GM21723 (cell line): ENCODE measurements around the gene OBP2A.

Experiments
- ATAC-seq: cut with Tn5 transposase; IDR thresholded peaks from one replicate; pipeline ENCODE4 v1.9.1; 2021; ENCODE audit warnings: mild to moderate bottlenecking, moderate library complexity; ENCODE audit not compliant: unreplicated experiment

Gene OBP2A

GRCh38 chr9:135551031-135551430 lies 5.1 kb downstream of the OBP2A start:
- ATAC-seq = no peak

- no peak for ATAC-seq
Observed at GRCh38 chr9:135551456-135551855, 5.5 kb downstream of the OBP2A start.

GRCh38 chr9:135552021-135552697 lies 6.2 kb downstream of the OBP2A start:
- no peak for ATAC-seq

GRCh38 chr9:135552698-135553171 lies 6.8 kb downstream of the OBP2A start:
- ATAC-seq = no peak

- ATAC-seq = no peak
Observed at GRCh38 chr9:135554718-135555117, 8.8 kb downstream of the OBP2A start.

- no peak for ATAC-seq
Observed at GRCh38 chr9:135555203-135555602, 9.3 kb downstream of the OBP2A start.

- no peak for ATAC-seq
Observed at GRCh38 chr9:135555910-135556309, 10.0 kb downstream of the OBP2A start.

- ATAC-seq = no peak
Observed at GRCh38 chr9:135559606-135560005, 13.7 kb downstream of the OBP2A start.

- ATAC-seq = no peak
Observed at GRCh38 chr9:135561391-135562234, 15.7 kb downstream of the OBP2A start, which contains the start of gene PAEP. TSS of gene PAEP (plus strand) at chr9:135561756.

- no peak for ATAC-seq
Observed at GRCh38 chr9:135562235-135562745, 16.4 kb downstream of the OBP2A start.

- ATAC-seq = no peak
Observed at GRCh38 chr9:135563039-135563476, 17.1 kb downstream of the OBP2A start.

- no peak for ATAC-seq
Observed at GRCh38 chr9:135563858-135564257, 17.9 kb downstream of the OBP2A start.

- no peak for ATAC-seq
Observed at GRCh38 chr9:135565141-135565628, 19.3 kb downstream of the OBP2A start.

- no peak for ATAC-seq
Observed at GRCh38 chr9:135565636-135566035, 19.7 kb downstream of the OBP2A start.

GRCh38 chr9:135566552-135566951 lies 20.6 kb downstream of the OBP2A start:
- ATAC-seq = no peak

GRCh38 chr9:135567311-135567710 lies 21.4 kb downstream of the OBP2A start:
- no peak for ATAC-seq

- ATAC-seq = no peak
Observed at GRCh38 chr9:135568026-135568425, 22.1 kb downstream of the OBP2A start.

GRCh38 chr9:135570456-135570855 lies 24.5 kb downstream of the OBP2A start:
- no peak for ATAC-seq

GRCh38 chr9:135572233-135572632 lies 26.3 kb downstream of the OBP2A start:
- no peak for ATAC-seq

GRCh38 chr9:135573124-135573523 lies 27.2 kb downstream of the OBP2A start:
- ATAC-seq = no peak

GRCh38 chr9:135574331-135574730 lies 28.4 kb downstream of the OBP2A start:
- ATAC-seq = no peak

GRCh38 chr9:135574943-135575342 lies 29.0 kb downstream of the OBP2A start:
- ATAC-seq = no peak
